Liver (tissue), 9 donors: ENCODE data around the gene SPAG9. TPM values are rescaled to one million over a fixed set of nuclear protein-coding genes. Genes with fewer than 3 reads are reported as not detected.

Experiments
- DNase-seq: peaks from one replicate; pipeline ENCODE4 v3.0.0-alpha.2; 2017; ENCODE audit warnings: low spot score
- H3K27ac ChIP-seq, 2 donors: one replicate each; pipeline ENCODE4 v1.7.0; 2013; ENCODE audit warnings: inconsistent platforms in 2 of 2, low read length in 2 of 2, control low read depth in 1 of 2, low read depth in 1 of 2, mild to moderate bottlenecking in 1 of 2
- H3K27me3 ChIP-seq, 4 donors: one replicate each; pipeline versions ENCODE4 v1.6.1 to v1.7.0; 2013; ENCODE audit warnings: low read length in 3 of 4, inconsistent platforms in 1 of 4, mild to moderate bottlenecking in 1 of 4, moderate library complexity in 1 of 4; ENCODE audit not compliant: control insufficient read depth in 4 of 4, insufficient read depth in 4 of 4
- H3K36me3 ChIP-seq, 4 donors: one replicate each; pipeline versions ENCODE4 v1.6.1 to v1.7.0; 2013; ENCODE audit warnings: low read length in 3 of 4, mild to moderate bottlenecking in 3 of 4, low read depth in 1 of 4, moderate library complexity in 1 of 4; ENCODE audit not compliant: control insufficient read depth in 4 of 4, insufficient read depth in 3 of 4
- H3K4me1 ChIP-seq, 4 donors: one replicate each; pipeline versions ENCODE4 v1.6.1 to v1.7.0; 2013; ENCODE audit warnings: low read length in 3 of 4, mild to moderate bottlenecking in 3 of 4, moderate library complexity in 1 of 4; ENCODE audit not compliant: control insufficient read depth in 4 of 4, insufficient read depth in 4 of 4
- H3K4me3 ChIP-seq, 3 donors: one replicate each; pipeline versions ENCODE4 v1.6.1 to v1.7.0; 2013; ENCODE audit warnings: low read length in 3 of 3, control low read depth in 1 of 3, low read depth in 1 of 3, mild to moderate bottlenecking in 1 of 3
- H3K9ac ChIP-seq, 2 donors: one replicate each; pipeline ENCODE4 v1.7.0; 2013; ENCODE audit warnings: low read length in 2 of 2, mild to moderate bottlenecking in 2 of 2, moderate library complexity in 2 of 2, control low read depth in 1 of 2, low read depth in 1 of 2
- H3K9me3 ChIP-seq, 4 donors: one replicate each; pipeline versions ENCODE4 v1.6.1 to v1.7.0; 2013; ENCODE audit warnings: low read length in 3 of 4; ENCODE audit not compliant: control insufficient read depth in 4 of 4
- EGR1 ChIP-seq, 2 donors: IDR thresholded peaks; 2 replicates each; pipeline ENCODE4 v1.6.1; 2016 to 2018; ENCODE audit warnings: antibody characterized with exemption in 2 of 2, low read depth in 2 of 2
- FOXA1 ChIP-seq: IDR thresholded peaks from 2 replicates; pipeline ENCODE4 v1.6.1; 2016; ENCODE audit warnings: antibody characterized with exemption
- FOXA2 ChIP-seq: IDR thresholded peaks from 2 replicates; pipeline ENCODE4 v1.6.1; 2016; ENCODE audit warnings: antibody characterized with exemption
- GABPA ChIP-seq, 2 donors: IDR thresholded peaks in 1 of 2; conservative IDR thresholded peaks in 1 of 2; 2 replicates each; pipeline ENCODE4 v1.6.1; 2016; ENCODE audit warnings: antibody characterized with exemption in 2 of 2, mild to moderate bottlenecking in 1 of 2, moderate library complexity in 1 of 2
- HNF4A ChIP-seq, 2 donors: conservative IDR thresholded peaks; 2 replicates each; pipeline ENCODE4 v1.6.1; 2016; ENCODE audit warnings: antibody characterized with exemption in 2 of 2, mild to moderate bottlenecking in 2 of 2
- HNF4G ChIP-seq: IDR thresholded peaks from 2 replicates; pipeline ENCODE4 v1.6.1; 2016; ENCODE audit warnings: antibody characterized with exemption
- JUND ChIP-seq, 2 donors: IDR thresholded peaks; 2 replicates each; pipeline ENCODE4 v1.6.1; 2016; ENCODE audit warnings: antibody characterized with exemption in 2 of 2
- MAX ChIP-seq: IDR thresholded peaks from 2 replicates; pipeline ENCODE4 v1.6.1; 2016; ENCODE audit warnings: antibody characterized with exemption
- NR2F2 ChIP-seq: IDR thresholded peaks from 2 replicates; pipeline ENCODE4 v1.6.1; 2016; ENCODE audit warnings: antibody characterized with exemption
- RAD21 ChIP-seq, 2 donors: IDR thresholded peaks; 2 replicates each; pipeline ENCODE4 v1.6.1; 2016; ENCODE audit warnings: antibody characterized with exemption in 2 of 2, mild to moderate bottlenecking in 2 of 2
- RXRA ChIP-seq, 2 donors: IDR thresholded peaks; 2 replicates each; pipeline ENCODE4 v1.6.1; 2017 to 2018; ENCODE audit warnings: antibody characterized with exemption in 2 of 2, mild to moderate bottlenecking in 1 of 2
- SP1 ChIP-seq: IDR thresholded peaks from 2 replicates; pipeline ENCODE4 v1.6.1; 2018; ENCODE audit warnings: antibody characterized with exemption, mild to moderate bottlenecking
- TAF1 ChIP-seq: conservative IDR thresholded peaks from 2 replicates; pipeline ENCODE4 v1.6.1; 2016; ENCODE audit warnings: antibody characterized with exemption, mild to moderate bottlenecking
- YY1 ChIP-seq: IDR thresholded peaks from 2 replicates; pipeline ENCODE4 v1.6.1; 2016; ENCODE audit warnings: antibody characterized with exemption, mild to moderate bottlenecking
- WGBS: extraction: QIAGEN DNeasy Blood & Tissue Kit; methylation state at CpG from one replicate; pipeline ENCODE4 v1.1.7; 2013; 5-methylcytosine and 5-hydroxymethylcytosine counted together
- polyA plus RNA-seq, 2 donors: library from polyadenylated mRNA; stranded (reverse) in 1 of 2; unstranded in 1 of 2; fragments of 200-250 nt in 1 of 2; fragments of >200 nt in 1 of 2; fragmentation: Nextera tagmentation in 1 of 2; extraction: Ambion mirVana in 1 of 2; gene quantifications; one replicate each; pipeline versions ENCODE4 v1.2.1 to v1.2.3, GENCODE V29; 2013 to 2015
- total RNA-seq, 2 donors: library from RNA; depleted of rRNA; stranded (reverse); fragments of >200 nt; gene quantifications; one replicate each; pipeline ENCODE4 v1.2.3, GENCODE V29; 2014
- TF ChIP-seq, protein P1 (sequence below): fragments of 150-350 bp; IDR thresholded peaks from 2 replicates; pipeline ENCODE4 v1.5.1; 2017; ENCODE audit warnings: improper control_type of control experiment, low read depth, low read length; ENCODE audit not compliant: missing input control
- TF ChIP-seq, protein P2 (sequence below): IDR thresholded peaks from 2 replicates; pipeline ENCODE4 v1.6.1; 2016; ENCODE audit warnings: antibody characterized with exemption
- TF ChIP-seq, protein P3 (sequence below): IDR thresholded peaks from 2 replicates; pipeline ENCODE4 v1.6.1; 2016; ENCODE audit warnings: antibody characterized with exemption
- TF ChIP-seq, protein P4 (sequence below): IDR thresholded peaks from 2 replicates; pipeline ENCODE4 v1.6.1; 2016; ENCODE audit warnings: antibody characterized with exemption, mild to moderate bottlenecking
- donor health status: healthy.
- donor health status: healthy.
- donor health status: healthy.
- donor health status: healthy.
- donor health status: healthy.

SPAG9 gene
- total and polyA plus RNA-seq, 4 donors: 12.0 to 94.0 (median 18.4) TPM

- Histone ChIP-seq H3K4me1 (peaks cover 8 to 31% (median 15%) of the 10 kb centered on the region in 4 donors), H3K27ac (no peak overlapping the region), H3K9ac (no peak overlapping the region), H3K4me3 (no peak overlapping the region), H3K36me3 (no peaks in the 10 kb centered on the region), H3K9me3 (no peaks in the 10 kb centered on the region), H3K27me3 (no peaks in the 10 kb centered on the region)
- 94% methylated on average over 4 of the region's 4 CpGs for WGBS
- TF ChIP-seq YY1 (no peak), SP1 (no peak), GABPA (IDR thresholded peaks at IDR 0.05 in 1 of 2, conservative IDR thresholded peaks at IDR 0.05 in 1 of 2) (no peak), RAD21 (IDR thresholded peaks at IDR 0.05) (no peak), HNF4G (no peak), TAF1 (no peak), JUND (IDR thresholded peaks at IDR 0.05) (no peak), HNF4A (conservative IDR thresholded peaks at IDR 0.05) (no peak), NR2F2 (no peak), FOXA2 (no peak), FOXA1 (no peak), RXRA (IDR thresholded peaks at IDR 0.05) (no peak), EGR1 (IDR thresholded peaks at IDR 0.05; ENCODE audit: low read depth in 2 of 2) (no peak), MAX (no peak)
- TF ChIP-seq, protein P1, sequence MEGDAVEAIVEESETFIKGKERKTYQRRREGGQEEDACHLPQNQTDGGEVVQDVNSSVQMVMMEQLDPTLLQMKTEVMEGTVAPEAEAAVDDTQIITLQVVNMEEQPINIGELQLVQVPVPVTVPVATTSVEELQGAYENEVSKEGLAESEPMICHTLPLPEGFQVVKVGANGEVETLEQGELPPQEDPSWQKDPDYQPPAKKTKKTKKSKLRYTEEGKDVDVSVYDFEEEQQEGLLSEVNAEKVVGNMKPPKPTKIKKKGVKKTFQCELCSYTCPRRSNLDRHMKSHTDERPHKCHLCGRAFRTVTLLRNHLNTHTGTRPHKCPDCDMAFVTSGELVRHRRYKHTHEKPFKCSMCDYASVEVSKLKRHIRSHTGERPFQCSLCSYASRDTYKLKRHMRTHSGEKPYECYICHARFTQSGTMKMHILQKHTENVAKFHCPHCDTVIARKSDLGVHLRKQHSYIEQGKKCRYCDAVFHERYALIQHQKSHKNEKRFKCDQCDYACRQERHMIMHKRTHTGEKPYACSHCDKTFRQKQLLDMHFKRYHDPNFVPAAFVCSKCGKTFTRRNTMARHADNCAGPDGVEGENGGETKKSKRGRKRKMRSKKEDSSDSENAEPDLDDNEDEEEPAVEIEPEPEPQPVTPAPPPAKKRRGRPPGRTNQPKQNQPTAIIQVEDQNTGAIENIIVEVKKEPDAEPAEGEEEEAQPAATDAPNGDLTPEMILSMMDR: no peak
- TF ChIP-seq, protein P2, sequence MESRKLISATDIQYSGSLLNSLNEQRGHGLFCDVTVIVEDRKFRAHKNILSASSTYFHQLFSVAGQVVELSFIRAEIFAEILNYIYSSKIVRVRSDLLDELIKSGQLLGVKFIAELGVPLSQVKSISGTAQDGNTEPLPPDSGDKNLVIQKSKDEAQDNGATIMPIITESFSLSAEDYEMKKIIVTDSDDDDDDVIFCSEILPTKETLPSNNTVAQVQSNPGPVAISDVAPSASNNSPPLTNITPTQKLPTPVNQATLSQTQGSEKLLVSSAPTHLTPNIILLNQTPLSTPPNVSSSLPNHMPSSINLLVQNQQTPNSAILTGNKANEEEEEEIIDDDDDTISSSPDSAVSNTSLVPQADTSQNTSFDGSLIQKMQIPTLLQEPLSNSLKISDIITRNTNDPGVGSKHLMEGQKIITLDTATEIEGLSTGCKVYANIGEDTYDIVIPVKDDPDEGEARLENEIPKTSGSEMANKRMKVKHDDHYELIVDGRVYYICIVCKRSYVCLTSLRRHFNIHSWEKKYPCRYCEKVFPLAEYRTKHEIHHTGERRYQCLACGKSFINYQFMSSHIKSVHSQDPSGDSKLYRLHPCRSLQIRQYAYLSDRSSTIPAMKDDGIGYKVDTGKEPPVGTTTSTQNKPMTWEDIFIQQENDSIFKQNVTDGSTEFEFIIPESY: no peak
- TF ChIP-seq, protein P3, sequence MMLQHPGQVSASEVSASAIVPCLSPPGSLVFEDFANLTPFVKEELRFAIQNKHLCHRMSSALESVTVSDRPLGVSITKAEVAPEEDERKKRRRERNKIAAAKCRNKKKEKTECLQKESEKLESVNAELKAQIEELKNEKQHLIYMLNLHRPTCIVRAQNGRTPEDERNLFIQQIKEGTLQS: no peak
- TF ChIP-seq, protein P4, sequence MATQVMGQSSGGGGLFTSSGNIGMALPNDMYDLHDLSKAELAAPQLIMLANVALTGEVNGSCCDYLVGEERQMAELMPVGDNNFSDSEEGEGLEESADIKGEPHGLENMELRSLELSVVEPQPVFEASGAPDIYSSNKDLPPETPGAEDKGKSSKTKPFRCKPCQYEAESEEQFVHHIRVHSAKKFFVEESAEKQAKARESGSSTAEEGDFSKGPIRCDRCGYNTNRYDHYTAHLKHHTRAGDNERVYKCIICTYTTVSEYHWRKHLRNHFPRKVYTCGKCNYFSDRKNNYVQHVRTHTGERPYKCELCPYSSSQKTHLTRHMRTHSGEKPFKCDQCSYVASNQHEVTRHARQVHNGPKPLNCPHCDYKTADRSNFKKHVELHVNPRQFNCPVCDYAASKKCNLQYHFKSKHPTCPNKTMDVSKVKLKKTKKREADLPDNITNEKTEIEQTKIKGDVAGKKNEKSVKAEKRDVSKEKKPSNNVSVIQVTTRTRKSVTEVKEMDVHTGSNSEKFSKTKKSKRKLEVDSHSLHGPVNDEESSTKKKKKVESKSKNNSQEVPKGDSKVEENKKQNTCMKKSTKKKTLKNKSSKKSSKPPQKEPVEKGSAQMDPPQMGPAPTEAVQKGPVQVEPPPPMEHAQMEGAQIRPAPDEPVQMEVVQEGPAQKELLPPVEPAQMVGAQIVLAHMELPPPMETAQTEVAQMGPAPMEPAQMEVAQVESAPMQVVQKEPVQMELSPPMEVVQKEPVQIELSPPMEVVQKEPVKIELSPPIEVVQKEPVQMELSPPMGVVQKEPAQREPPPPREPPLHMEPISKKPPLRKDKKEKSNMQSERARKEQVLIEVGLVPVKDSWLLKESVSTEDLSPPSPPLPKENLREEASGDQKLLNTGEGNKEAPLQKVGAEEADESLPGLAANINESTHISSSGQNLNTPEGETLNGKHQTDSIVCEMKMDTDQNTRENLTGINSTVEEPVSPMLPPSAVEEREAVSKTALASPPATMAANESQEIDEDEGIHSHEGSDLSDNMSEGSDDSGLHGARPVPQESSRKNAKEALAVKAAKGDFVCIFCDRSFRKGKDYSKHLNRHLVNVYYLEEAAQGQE: no peak
- no peak for DNase-seq
Observed at GRCh38 chr17:50934161-50934560, 186.5 kb downstream of the SPAG9 start.
